Esophagus squamous epithelium (tissue), 4 donors: ENCODE data around the gene KIAA0232.

Source experiments
- POLR2A ChIP-seq, 4 donors: fragments of 450-650 bp; IDR thresholded peaks; one replicate each; pipeline ENCODE4 v1.6.1; 2017; ENCODE audit warnings: antibody characterized with exemption in 4 of 4, mild to moderate bottlenecking in 4 of 4, moderate library complexity in 3 of 4
- TF ChIP-seq, protein P1 (sequence below), 6 experiments: fragments of 450-650 bp in 4 of 6; fragments of 200-600 bp in 2 of 6; sonication (generic) in 2 of 6; IDR thresholded peaks; one replicate each; pipeline ENCODE4 v1.5.1; 2016 to 2019; ENCODE audit warnings: antibody characterized with exemption in 6 of 6, mild to moderate bottlenecking in 4 of 6, moderate library complexity in 4 of 6

DNA sequence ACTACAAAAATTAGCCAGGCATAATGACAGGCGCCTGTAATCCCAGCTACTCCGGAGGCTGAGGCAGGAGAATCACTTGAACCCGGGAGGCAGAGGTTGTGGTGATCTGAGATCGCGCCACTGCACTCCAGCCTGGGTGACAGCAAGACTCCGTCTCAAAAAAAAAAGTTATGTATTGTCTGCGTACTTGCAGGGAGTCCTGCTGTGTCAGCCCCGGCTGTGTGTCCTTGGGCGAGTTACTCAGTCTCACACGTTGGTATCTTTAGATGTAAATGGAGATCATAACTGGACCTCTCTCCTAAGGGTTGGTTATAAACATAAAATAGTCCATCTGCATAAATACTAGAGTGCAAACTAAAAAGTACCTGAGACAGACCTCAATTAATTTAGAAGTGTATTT lies 104.4 kb downstream of the KIAA0232 start:
- TF ChIP-seq, protein P1, sequence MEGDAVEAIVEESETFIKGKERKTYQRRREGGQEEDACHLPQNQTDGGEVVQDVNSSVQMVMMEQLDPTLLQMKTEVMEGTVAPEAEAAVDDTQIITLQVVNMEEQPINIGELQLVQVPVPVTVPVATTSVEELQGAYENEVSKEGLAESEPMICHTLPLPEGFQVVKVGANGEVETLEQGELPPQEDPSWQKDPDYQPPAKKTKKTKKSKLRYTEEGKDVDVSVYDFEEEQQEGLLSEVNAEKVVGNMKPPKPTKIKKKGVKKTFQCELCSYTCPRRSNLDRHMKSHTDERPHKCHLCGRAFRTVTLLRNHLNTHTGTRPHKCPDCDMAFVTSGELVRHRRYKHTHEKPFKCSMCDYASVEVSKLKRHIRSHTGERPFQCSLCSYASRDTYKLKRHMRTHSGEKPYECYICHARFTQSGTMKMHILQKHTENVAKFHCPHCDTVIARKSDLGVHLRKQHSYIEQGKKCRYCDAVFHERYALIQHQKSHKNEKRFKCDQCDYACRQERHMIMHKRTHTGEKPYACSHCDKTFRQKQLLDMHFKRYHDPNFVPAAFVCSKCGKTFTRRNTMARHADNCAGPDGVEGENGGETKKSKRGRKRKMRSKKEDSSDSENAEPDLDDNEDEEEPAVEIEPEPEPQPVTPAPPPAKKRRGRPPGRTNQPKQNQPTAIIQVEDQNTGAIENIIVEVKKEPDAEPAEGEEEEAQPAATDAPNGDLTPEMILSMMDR (IDR thresholded peaks at IDR 0.05): no peak
- no peak for TF ChIP-seq POLR2A (IDR thresholded peaks at IDR 0.05)
